PC-9 (cell line): ENCODE results near the gene SLC38A1. TPM values are rescaled to one million over a fixed set of nuclear protein-coding genes. Genes with fewer than 3 reads are reported as not detected.

Experiments used
- BruUV-seq: library from RNA; stranded (reverse); fragments of 400-500 nt; replicated peaks from 2 replicates; lab custom pipeline; 2021; lab: Mats Ljungman, UMichigan
- CTCF ChIA-PET: fragments of 300-600 bp; sonication (Branson Sonifier 250); formaldehyde crosslinking; loops from one replicate; lab custom pipeline; 2022; ENCODE audit warnings: antibody characterized with exemption; lab: Charles Lee
- POLR2A ChIA-PET: fragments of 300-600 bp; sonication (Branson Sonifier 250); formaldehyde crosslinking; loops from one replicate; lab custom pipeline; 2022; ENCODE audit warnings: antibody characterized with exemption; ENCODE audit not compliant: unreplicated experiment; lab: Charles Lee
- DNase-seq, 2 experiments: peaks; one replicate each; pipeline versions ENCODE4 v3.0.0 to v3.0.0-alpha.2; 2015 to 2022; ENCODE audit warnings: mixed read lengths in 1 of 2
- H2AFZ ChIP-seq: fragments of 200-600 bp; sonication (generic); 2 replicates; pipeline ENCODE4 v1.8.1; 2017; ENCODE audit warnings: antibody characterized with exemption
- H3F3A ChIP-seq: fragments of 200-600 bp; sonication (generic); 2 replicates; pipeline ENCODE4 v1.8.1; 2017; ENCODE audit warnings: antibody characterized with exemption, mild to moderate bottlenecking, low read depth; ENCODE audit not compliant: insufficient read depth
- H3K27ac ChIP-seq: fragments of 200-600 bp; sonication (generic); 2 replicates; pipeline ENCODE4 v1.6.1; 2016; ENCODE audit warnings: mixed run types
- H3K27me3 ChIP-seq: fragments of 200-600 bp; sonication (generic); 2 replicates; pipeline ENCODE4 v1.6.1; 2016; ENCODE audit warnings: low read depth, mixed run types; ENCODE audit not compliant: insufficient read depth
- H3K36me3 ChIP-seq: fragments of 200-600 bp; sonication (generic); 2 replicates; pipeline ENCODE4 v1.6.1; 2016; ENCODE audit warnings: low read depth, mixed run types
- H3K4me1 ChIP-seq: fragments of 200-600 bp; sonication (generic); replicated peaks from 2 replicates; pipeline ENCODE4 v1.6.1; 2016; ENCODE audit warnings: mixed run types; ENCODE audit not compliant: insufficient read depth
- H3K4me2 ChIP-seq: fragments of 200-600 bp; sonication (generic); 2 replicates; pipeline ENCODE4 v1.6.1; 2017; ENCODE audit warnings: mixed run types
- H3K4me3 ChIP-seq: fragments of 200-600 bp; sonication (generic); 2 replicates; pipeline ENCODE4 v1.6.1; 2016; ENCODE audit warnings: mixed run types
- H3K79me2 ChIP-seq: fragments of 200-600 bp; sonication (generic); 2 replicates; pipeline ENCODE4 v1.6.1; 2017; ENCODE audit warnings: low read depth, mixed run types
- H3K9me2 ChIP-seq: fragments of 200-600 bp; sonication (generic); 2 replicates; pipeline ENCODE4 v1.8.1; 2017; ENCODE audit warnings: mild to moderate bottlenecking; ENCODE audit not compliant: insufficient read depth
- H3K9me3 ChIP-seq: fragments of 200-600 bp; sonication (generic); 2 replicates; pipeline ENCODE4 v1.8.1; 2016; ENCODE audit warnings: low read depth; ENCODE audit not compliant: insufficient read depth
- H4K20me1 ChIP-seq: fragments of 200-600 bp; sonication (generic); 2 replicates; pipeline ENCODE4 v1.8.1; 2017; ENCODE audit not compliant: insufficient read depth
- CTCF ChIP-seq: fragments of 200-600 bp; sonication (generic); conservative IDR thresholded peaks from 2 replicates; pipeline ENCODE4 v1.6.1; 2017; ENCODE audit warnings: mixed run types, antibody characterized with exemption, mild to moderate bottlenecking, moderate library complexity
- EZH2 ChIP-seq: fragments of 200-600 bp; sonication (generic); IDR thresholded peaks from 2 replicates; pipeline ENCODE4 v1.8.0; 2017; ENCODE audit warnings: antibody characterized with exemption, low read depth
- intact Hi-C: fragments of 100-400 bp; cut with micrococcal nuclease; formaldehyde crosslinking; loops from one replicate; pipeline ENCODE4 v1.10.0; 2022; ENCODE audit not compliant: unreplicated experiment
- total RNA-seq: library from RNA; stranded (reverse); gene quantifications from 2 replicates; pipeline ENCODE4 v1.2.3, GENCODE V29; 2021

SLC38A1 gene
- total RNA-seq, 1 experiment from 2014 or later, result 131 TPM

DNA sequence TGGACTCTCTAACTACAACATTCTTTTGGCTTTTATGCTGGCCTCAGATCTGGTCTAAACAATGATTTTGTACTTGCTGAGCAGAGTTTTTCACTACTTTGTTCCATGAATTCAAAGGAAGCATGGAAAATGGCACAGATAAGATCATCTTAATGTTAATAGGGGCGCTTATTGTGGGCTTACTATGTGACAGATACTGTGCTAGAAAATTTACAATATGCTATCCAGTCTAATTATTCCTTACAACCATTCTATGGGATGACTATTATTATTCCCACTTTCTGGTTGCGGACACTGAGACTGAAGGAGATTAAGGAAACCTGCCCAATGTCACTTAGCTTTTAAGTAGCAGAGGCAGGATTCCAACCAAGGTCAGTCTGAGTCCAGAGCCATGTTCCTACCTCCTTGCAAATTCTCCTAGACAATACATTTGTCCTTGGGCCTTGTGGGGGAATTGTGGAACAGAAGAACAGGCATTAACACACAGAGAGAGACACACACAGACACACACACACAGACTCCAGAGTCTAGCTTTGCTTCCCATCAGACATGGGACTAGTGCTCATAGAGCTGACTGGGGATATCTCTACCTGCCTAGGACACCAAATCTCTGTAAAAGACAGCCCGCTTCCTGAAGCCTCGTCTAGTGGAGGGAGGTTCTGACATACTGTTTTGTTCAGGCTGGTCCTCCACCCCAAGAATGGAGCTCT lies 107.7 kb downstream of the SLC38A1 start:
- DNase-seq, result no peak
- no peaks in the 10 kb centered on the region for H3K27me3 ChIP-seq
- H3K4me2 ChIP-seq, result no peak overlapping the region
- H3K4me1 ChIP-seq, result no peaks in the 10 kb centered on the region
- no peaks in the 10 kb centered on the region for H3K79me2 ChIP-seq
- H2AFZ ChIP-seq, result no peak overlapping the region
- TF ChIP-seq CTCF (no peak), EZH2 (no peak)
- no peak overlapping the region for H3K27ac ChIP-seq
- ChIA-PET POLR2A (interaction anchor here (0.6 kb wide), 3 partner anchors 155 to 1060 kb away, joined by 3 to 6 read pairs (median 3); no protein-coding TSS in a partner anchor), CTCF (interaction anchor here (1.3 kb wide), 1 partner anchor 36 kb away, joined by 3 read pairs; no protein-coding TSS in a partner anchor)
- H3K36me3 ChIP-seq, result no peaks in the 10 kb centered on the region
- H4K20me1 ChIP-seq, result no peaks in the 10 kb centered on the region; the same call in 1 of the 2 replicates
- peaks cover 9% of the 10 kb centered on the region; the same call in 1 of the 2 replicates for H3K9me3 ChIP-seq
- no peak overlapping the region for H3K4me3 ChIP-seq
- intact Hi-C loops, result no loop called here
- BruUV-seq, result no TSS peak
- H3K9me2 ChIP-seq, result no peaks in the 10 kb centered on the region
- H3F3A ChIP-seq, result no peaks in the 10 kb centered on the region

DNA sequence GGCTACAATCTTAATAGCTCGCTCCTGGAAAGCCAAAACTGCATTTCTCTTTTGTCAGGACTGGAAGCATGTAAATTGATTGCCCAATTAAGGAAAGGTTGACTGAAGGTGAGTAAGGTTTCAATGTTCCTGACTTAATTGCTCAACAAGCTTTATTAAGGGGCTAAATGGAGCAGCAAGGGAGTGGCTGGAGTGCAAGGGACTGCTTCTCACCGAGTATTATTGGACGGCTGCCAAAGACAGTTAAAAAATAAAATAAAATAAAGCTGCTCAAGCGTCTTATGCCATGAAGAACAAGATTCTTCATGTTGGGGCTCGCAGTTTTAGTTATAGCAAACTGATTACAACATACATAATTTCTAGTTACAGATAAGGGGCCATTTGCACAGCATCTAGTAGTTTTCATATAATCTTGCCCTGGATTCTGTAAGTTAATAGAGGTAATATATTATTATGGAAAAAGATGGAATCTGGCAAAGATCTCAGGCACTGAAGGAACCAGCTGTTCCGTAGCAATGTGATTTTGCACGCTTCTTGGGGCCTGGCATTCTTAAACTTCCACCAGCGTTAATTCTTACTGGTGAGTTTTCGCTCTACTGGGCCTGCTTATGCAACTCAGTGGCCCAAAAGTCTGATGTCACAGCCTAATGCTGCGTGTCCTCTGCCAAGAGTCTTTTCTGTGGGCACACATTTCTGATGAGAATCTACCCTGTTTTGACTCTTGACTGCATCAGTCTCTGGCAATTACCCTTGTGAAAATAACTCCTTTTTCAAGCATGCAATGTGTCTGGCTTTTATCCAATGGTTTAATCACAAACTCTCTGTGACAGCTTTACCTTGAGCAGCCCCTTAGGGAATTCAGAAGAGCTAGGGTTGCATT lies 108.5 kb downstream of the SLC38A1 start:
- no peaks in the 10 kb centered on the region for H3K79me2 ChIP-seq
- no peak overlapping the region for H3K27ac ChIP-seq
- no peaks in the 10 kb centered on the region for H3K27me3 ChIP-seq
- H4K20me1 ChIP-seq, result no peaks in the 10 kb centered on the region
- no peak overlapping the region for H3K4me2 ChIP-seq
- no peak overlapping the region for H3K4me3 ChIP-seq
- no TSS peak for BruUV-seq
- intact Hi-C loops, result no loop called here
- TF ChIP-seq EZH2, result no peak
- TF ChIP-seq CTCF, result no peak
- no peaks in the 10 kb centered on the region for H3F3A ChIP-seq
- no peaks in the 10 kb centered on the region for H3K4me1 ChIP-seq
- H2AFZ ChIP-seq, result no peak overlapping the region
- no peak for DNase-seq
- peaks cover 12% of the 10 kb centered on the region for H3K9me3 ChIP-seq
- H3K36me3 ChIP-seq, result no peaks in the 10 kb centered on the region
- ChIA-PET POLR2A (interaction anchor here (0.6 to 0.7 kb wide), 4 partner anchors 11 to 1059 kb away, joined by 3 to 8 read pairs (median 4); no protein-coding TSS in a partner anchor), CTCF (interaction anchor here (1.3 kb wide), 1 partner anchor 35 kb away, joined by 3 read pairs; no protein-coding TSS in a partner anchor)
- no peaks in the 10 kb centered on the region for H3K9me2 ChIP-seq

DNA sequence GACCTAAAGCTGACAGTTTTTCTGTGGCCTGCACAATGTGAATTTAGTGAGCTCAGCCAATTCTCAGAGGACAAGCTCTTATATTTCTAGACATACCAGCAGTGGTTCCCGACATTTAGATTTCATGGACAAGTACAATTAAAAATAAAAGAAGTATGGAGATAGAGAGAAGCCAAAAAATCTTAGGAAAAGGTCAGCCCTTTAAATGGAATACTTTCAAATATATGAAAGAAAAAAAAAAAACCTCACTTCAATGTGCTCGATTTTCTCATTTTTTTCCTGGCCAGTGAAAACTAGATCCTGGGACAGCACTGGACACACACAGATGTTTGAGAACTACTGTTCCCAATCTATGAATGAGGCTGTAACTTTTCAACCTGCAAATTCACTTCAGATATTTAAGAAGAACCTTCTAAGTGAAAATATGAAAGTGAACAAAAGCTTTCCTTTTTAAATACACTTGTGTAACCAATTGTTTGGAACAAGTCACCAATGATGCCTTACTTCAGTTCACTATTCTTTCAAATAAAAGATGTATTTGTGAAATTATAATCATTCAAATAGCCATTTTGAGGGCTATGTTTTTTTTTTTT lies 109.4 kb downstream of the SLC38A1 start:
- no peak for DNase-seq
- Histone ChIP-seq H3K4me3 (no peak overlapping the region), H3K9me3 (peaks cover 12% of the 10 kb centered on the region), H3K27ac (no peak overlapping the region), H4K20me1 (no peaks in the 10 kb centered on the region), H3K4me1 (0 out of 2 replicates have a peak, but pooled peaks cover 3% of the 10 kb centered on the region), H3K79me2 (no peaks in the 10 kb centered on the region), H3K4me2 (no peak overlapping the region), H3K27me3 (no peaks in the 10 kb centered on the region), H2AFZ (no peak overlapping the region), H3K9me2 (no peaks in the 10 kb centered on the region), H3F3A (0 out of 2 replicates have a peak, but pooled peaks cover under 1% of the 10 kb centered on the region), H3K36me3 (no peaks in the 10 kb centered on the region)
- intact Hi-C loops, result loop anchor here (10.0 kb wide), 1 partner anchor 855 kb away; no protein-coding TSS in a partner anchor
- CTCF ChIA-PET, result interaction anchor here (0.7 kb wide), 1 partner anchor 107 kb away, joined by 3 read pairs; no protein-coding TSS in a partner anchor
- TF ChIP-seq EZH2, result no peak
- TF ChIP-seq CTCF, result no peak
- POLR2A ChIA-PET, result interaction anchor here (0.7 kb wide), 1 partner anchor 10 kb away, joined by 8 read pairs; no protein-coding TSS in a partner anchor
- no TSS peak for BruUV-seq
